HG02973 (cell line): ENCODE results near the gene VPS13C.

Experiments used
- ATAC-seq: cut with Tn5 transposase; IDR thresholded peaks from one replicate; pipeline ENCODE4 v1.9.1; 2021; ENCODE audit warnings: moderate library complexity; ENCODE audit not compliant: unreplicated experiment

Gene VPS13C, protein sequence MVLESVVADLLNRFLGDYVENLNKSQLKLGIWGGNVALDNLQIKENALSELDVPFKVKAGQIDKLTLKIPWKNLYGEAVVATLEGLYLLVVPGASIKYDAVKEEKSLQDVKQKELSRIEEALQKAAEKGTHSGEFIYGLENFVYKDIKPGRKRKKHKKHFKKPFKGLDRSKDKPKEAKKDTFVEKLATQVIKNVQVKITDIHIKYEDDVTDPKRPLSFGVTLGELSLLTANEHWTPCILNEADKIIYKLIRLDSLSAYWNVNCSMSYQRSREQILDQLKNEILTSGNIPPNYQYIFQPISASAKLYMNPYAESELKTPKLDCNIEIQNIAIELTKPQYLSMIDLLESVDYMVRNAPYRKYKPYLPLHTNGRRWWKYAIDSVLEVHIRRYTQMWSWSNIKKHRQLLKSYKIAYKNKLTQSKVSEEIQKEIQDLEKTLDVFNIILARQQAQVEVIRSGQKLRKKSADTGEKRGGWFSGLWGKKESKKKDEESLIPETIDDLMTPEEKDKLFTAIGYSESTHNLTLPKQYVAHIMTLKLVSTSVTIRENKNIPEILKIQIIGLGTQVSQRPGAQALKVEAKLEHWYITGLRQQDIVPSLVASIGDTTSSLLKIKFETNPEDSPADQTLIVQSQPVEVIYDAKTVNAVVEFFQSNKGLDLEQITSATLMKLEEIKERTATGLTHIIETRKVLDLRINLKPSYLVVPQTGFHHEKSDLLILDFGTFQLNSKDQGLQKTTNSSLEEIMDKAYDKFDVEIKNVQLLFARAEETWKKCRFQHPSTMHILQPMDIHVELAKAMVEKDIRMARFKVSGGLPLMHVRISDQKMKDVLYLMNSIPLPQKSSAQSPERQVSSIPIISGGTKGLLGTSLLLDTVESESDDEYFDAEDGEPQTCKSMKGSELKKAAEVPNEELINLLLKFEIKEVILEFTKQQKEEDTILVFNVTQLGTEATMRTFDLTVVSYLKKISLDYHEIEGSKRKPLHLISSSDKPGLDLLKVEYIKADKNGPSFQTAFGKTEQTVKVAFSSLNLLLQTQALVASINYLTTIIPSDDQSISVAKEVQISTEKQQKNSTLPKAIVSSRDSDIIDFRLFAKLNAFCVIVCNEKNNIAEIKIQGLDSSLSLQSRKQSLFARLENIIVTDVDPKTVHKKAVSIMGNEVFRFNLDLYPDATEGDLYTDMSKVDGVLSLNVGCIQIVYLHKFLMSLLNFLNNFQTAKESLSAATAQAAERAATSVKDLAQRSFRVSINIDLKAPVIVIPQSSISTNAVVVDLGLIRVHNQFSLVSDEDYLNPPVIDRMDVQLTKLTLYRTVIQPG (N-terminal part only)

DNA sequence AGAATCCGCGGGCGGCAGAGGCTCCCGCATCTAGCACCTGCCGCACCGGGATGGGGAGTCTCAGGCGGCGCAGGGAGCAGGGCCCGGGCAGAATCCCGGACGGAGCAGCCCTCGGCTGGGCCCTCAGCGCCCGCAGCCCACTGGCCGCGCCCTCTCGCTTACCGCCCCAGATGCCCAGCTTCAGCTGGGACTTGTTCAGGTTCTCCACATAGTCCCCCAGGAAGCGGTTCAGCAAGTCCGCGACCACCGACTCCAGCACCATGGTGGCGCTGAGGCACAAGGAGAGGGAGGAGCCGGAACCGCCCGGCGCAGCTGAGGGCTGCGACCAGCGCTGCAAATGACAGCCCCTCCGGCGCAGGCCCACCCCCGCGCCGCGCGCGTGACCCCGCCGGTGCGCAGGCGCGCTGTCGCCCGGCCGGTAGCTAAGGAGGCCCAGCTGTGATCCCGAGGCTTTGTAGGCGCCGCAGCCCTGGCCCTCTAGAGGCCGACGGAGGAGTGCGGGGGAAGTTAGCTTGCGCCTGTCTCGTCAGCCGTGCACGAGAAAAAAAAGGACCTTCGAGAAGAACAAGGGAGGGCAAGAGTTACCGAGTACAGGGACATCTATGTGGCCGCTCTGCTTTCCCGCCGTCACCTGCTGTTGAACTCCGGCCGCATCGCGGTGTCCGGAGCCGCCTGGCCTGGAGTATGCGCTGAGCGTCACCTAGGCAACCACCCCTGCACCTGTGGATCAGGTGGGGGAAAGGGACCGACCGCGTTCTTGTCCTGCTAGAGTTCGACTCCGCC lies at the start of gene VPS13C:
Gene VPS13C, minus strand, starts transcription at position 335 of the 783 bp plus-strand sequence. Its CDS starts 73 bp downstream, at position 262.
- peak; percentile 82 for ATAC-seq

DNA sequence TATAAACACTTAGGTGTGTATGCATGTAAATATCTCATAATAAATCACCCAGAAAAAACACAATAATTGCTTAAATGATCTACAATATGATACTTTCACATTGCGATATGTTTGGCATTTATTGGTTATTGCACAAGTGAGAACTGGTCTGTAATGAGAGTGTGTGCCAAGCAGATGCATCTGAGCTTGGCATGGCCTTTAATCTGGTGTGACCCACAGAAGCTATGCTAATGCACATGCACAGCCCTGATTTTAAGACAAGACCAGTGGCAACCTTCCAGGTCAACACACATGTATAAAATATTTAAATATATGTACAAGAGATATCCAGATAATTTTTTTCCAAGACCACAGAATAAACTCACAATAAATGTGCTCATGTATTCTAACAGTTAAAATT lies 49.2 kb upstream of the VPS13C start:
- ATAC-seq, result no peak

DNA sequence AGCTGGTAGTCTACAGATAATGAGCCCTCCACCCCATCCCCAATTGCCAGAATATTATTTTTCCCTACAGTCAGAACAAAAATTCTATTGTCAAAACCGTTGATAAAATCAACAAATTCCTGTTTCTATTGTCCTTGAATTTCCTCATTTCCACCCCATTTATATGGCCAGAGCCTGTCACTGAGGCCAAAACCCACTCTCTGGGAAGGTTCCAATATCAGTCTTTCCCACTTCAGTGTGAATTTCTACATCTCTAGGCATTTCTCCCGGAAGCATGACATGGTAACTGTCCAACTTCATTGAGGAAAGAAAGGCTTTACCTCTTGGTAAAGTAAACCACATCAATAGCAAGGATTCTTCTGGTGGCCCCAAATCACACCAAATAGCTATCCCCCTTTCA lies 48.2 kb upstream of the VPS13C start:
- no peak for ATAC-seq

DNA sequence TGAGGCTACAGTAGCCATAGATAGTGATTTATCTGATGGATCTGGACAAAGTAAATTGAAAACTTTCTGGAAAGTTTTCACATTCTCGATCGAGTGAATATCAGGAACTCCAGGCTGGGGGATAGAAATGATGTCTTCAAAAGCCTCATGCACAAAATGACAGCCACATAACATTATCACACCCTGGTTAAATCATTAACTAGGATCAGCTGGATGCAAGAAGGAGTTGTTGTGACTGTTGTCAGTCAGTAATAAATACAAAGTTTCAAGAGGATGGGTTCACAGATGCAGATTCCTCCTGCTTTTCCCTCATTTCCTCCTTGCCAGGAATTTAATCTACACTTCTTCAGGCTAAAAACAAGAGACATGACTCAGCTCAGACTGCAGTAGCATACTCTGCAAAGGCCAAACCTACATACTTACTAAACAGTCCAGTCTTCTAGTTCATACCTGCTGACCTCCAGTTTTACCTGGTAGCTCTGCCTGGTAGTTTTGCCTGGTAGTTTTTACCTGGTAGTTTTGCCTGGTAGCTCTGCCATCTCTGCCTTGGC lies 47.4 kb upstream of the VPS13C start:
- no peak for ATAC-seq

DNA sequence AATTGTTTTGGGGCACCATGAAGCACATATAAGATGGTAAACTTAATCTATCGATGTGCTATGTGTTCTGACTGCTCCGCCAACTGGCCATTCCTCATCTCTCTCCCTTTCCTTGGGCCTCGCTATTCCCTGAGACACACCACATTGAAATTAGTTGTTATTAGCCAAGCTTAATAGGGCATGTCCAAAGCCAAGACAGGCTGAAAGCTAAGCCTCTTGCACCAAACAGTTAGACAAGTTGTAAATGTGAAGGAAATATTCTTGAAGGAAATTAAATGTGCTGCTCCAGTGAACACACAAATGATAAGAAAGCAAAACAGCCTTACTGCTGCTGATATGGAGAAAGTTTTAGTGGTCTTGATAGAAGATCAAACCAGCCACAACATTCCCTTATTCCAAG lies 45.8 kb upstream of the VPS13C start:
- no peak for ATAC-seq

DNA sequence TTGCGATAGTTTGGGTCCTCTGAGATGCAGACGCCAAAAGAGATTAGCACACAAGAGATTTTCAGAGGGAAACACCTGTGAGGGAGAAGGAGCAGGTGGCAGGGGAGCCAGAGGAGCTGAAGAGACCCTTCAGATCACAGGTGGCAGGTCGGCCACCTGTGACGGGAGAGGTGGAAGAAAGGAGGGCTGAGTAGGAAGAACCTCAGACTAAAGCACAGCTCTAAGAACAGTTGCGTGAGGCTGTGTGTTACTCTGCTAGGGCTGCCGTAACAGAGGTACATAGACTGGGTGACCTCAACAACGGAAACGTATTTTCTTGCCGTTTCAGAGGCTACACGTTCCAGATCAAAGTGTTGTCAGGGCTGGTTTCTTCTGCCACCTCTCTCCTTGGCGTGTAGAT lies 45.0 kb upstream of the VPS13C start:
- no peak for ATAC-seq

DNA sequence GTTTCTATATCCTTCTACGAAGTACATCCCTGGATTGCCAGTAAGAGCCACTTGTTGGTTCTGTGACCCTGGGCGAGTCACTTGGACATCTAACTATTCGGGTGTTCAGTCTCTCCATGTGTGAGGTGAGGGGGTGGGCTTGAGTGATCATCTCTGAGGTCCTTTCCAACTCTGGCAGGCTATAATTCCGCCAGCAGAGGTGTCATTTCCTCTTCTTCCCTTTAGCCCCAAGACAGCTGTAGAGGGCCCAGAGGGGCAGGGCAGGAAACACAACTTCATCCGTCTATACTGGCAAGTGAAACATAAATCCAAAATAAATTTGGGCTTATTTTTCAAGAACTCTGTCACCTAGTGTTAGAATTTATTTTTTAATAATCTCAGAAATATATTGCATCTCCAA lies 44.6 kb upstream of the VPS13C start:
- no peak for ATAC-seq

DNA sequence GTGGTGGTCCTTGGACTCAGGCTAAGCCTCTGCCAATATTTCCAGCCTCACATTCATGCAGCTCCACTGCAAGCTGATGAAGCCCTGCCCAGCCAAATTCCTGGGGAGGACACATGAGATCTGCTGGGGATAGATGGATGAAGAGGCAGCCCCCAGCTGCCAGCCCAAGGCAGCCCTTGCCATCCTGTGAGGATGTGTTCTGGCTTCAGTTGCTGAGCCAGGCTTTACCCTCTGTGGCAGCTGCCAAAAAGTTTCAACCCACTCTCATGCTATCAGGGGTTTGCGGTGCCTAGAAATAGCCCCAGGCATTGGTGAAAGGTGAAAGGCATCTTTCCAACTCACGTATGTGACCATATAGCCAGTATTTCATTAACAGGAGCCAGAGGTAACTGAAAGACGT lies 44.2 kb upstream of the VPS13C start:
- no peak for ATAC-seq

DNA sequence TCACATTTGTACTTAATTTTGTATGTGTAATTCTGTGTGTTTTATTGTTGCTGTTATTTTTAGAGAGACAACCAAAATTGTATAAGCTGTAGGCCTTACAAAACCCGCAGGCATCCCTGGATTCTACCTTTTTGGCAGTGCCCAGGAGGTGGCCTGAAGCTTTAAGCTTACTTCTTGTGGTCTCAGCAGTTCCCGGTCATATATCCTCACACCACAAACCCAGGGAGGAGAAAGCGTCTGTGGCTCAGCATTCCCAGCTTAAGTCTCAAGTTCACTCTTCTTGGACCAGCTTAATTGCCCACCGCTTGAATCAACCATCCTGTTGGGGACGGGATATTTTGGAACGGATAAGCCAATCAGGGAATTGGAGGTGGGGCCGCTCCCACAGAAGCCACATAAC lies 43.2 kb upstream of the VPS13C start:
- ATAC-seq, result no peak

DNA sequence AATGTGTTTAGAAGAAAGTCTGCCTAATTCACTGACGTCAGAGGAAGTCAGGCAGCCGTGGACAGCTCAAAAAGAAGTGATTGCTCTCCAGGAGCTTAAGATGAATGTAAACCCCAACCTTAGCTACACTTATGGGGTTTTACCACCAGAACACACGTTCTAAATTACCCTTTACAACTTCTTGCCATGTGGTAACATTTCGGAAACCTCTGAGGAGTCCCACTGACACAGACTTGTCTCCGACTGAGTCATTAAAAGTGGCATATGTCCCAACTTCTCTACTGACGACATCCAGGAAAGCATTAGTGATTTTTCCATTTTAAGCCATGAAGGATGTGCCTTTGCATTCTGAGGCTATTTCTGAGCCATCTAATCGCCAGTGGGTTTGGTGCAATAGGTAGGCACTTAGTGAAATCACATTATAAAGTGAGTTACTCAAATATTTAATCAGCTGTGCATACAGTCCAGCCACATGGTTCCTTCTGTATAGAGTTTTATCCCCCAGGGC lies 38.9 kb upstream of the VPS13C start:
- no peak for ATAC-seq

DNA sequence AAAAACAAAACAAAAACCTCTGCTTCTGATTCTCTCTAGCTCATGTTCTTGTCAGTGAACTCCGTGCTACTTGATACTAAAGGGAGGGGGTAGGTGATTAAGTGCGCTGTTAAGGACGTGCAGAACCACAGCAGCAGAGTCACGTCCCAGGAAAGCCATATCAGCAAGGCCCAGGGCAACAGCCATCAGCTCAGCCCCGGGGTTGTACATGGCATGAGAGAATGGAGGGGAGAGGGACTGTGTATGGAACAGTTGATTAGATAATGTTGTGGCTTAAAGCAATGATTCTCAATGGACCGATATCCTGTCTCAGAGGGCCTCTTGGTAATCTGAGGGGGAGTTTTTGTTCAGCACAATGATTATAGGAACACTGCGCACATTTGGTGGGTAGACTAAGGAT lies 34.1 kb upstream of the VPS13C start:
- ATAC-seq, result no peak

DNA sequence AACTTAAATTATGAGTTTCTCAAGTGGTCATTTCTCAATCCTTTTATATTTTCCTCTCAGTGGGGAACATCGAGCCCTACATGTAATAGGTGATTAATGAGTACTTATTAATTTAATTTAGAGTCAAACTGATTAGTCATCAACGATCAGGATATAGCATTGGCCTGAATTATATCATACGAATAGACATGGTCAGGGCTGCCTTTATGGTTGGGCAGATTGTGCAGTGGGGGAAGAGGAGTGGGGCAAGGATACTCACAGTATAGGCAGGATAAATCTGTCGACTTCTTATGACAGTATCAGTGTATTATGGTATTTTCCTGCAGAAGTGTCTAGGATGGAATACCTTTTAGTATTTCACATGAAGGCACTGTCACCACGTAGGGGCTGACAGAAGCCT lies 33.6 kb upstream of the VPS13C start:
- no peak for ATAC-seq

DNA sequence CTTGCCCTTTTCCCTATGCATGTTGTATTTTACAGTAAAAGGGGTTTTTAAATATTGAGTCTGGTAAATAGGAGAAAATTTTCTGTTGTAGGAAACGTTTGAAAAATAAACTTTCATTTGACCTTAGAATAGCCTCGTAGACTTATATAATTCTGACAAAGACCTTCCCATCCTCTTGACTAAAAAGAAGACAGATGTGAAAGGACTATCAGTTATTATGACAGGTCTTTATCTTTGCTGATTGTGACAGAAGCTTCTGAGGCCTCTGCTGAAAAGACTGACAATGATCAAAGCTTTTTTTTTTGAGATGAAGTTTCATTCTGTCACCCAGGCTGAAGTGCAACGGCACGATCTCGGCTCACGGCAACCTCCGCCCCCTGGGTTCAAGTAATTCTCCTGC lies 30.7 kb upstream of the VPS13C start:
- ATAC-seq, result no peak

DNA sequence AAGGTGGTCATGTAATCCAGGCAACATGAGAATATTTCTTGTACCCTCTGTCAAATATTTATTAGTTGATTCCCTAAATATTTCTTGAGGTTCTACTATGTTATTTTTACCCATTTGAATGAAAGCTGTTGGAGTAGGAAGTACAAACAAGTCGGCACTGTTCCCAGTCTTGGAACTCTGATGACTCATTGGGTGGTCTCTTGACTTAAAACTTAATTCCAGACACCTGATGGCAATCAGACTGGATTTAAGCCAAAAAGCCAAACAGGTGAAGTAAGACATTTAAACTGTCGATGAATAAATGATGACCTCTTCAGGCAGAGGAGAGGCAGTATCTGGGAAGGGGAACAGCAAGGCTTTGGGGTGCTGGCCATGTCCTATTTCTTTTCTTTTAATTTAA lies 29.4 kb upstream of the VPS13C start:
- ATAC-seq, result no peak

DNA sequence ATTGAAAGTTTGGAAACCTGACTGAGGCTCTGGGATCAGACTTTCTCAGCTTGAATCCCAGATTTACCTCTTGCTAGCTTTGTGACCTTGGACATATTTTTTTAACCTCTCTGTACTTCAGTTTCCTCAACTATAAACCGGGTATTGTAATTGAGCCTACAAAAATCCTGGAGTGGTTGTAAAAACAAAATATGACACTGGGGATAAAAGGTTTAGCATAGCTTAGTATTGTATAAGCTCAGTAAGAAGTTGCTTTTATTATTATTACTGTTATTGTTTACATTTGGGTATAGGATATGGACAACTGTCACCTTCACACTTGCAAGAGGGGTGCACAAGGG lies 28.1 kb upstream of the VPS13C start:
- ATAC-seq, result no peak

DNA sequence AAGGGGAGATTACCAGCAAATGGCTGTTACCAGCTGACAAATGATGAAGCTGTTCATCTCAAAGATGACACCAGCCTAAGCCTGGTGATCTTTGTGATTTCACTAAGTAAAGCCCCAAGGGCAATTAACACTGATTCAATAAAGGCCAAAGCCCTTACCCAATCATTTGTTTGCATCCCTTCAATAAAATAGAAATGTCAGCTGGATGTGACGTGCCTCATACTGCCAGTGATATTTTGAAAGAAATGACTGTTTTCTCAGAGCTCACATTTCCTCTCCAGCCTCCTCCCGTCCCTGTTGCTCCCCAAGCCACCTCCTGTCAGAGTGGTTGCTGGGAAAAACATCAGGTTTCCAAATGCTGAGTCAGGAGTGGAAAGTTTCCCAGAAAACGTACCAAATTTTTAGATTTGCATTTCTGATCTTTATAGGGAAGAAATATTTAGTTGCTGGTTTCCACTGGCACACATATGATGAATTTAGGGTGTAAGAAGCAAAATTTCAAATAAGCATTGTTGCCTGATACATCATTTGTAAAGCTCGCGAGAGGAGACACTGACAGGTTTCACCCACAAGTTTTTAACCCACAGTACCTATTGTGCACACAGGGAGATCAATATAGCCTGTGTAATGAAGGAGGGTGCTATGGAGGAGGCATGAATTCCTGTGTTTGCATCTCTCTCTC lies 27.6 kb upstream of the VPS13C start:
- ATAC-seq, result no peak

DNA sequence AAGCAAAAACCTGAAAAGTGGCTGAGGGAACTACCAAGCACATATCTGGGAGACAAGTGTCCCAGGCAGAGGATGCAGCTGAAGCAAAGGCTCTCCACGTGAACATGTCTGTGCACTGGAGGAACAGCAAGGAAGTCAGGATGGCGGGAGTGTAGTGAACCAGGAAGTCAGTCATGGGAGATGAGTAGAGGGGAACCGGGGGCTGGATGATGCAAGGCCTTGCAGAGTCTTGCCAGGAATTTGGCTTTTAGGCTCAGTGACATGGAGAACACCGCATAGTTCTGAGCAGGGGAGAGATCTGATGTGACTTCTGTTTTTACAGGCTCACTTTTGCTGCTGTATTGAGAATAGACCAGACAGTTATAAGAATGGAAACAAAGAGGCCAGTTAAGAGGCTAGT lies 25.5 kb upstream of the VPS13C start:
- no peak for ATAC-seq

DNA sequence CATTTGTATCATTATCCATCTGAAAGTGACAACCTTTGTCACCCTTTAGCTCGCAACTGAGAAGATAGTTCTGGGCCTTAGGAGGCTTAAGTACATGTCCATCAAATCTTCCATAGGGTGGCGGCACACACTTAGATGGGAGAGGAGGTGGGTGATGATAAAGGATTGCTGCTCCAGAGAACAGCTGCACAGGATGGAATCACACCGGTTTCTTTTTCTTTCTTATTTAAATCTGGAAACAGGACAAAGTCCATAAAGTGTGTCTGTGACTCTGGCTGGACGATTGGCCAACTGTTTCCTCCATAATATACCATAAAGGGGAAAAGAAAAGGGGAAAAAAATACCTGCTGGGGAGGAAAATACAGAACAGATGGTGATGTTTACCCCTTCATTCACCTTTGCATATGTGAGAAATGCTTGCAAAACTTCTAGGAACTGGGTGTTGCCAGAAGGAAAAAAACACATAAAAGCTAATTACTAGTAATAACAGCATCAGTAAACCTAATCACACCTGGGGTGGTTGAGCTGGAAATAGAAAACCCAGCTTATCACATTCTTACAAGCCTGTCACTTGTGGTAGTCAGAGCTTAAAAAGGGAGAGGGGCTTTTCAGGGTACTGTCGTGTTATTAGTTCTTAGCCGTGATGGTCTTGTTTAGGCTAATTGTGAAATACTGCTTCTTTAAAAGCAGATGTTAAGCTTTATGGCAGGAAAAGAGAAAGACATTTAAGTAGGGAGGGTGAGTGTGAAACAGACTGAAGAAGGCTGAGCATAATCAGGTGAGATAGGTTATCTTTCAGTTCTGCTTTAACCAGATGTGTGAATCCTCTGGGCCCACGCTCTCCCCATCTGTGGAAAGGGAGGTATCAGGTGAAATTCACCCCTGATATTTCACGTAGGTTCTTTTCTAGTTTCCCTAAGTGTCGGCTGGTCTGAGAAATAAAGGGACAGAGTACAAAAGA lies 23.2 kb upstream of the VPS13C start:
- no peak for ATAC-seq
